AG09319 (cell line): ENCODE results near the gene RDM1.

Source experiments
- DNase-seq: peaks from one replicate; pipeline ENCODE4 v3.0.0-alpha.2; 2010; ENCODE audit warnings: low read depth; ENCODE audit errors: extremely low read depth
- CTCF ChIP-seq: IDR thresholded peaks from 2 replicates; pipeline ENCODE4 v1.5.1; 2011; ENCODE audit warnings: low read depth, mild to moderate bottlenecking, inconsistent platforms, low read length, moderate library complexity

Gene RDM1

DNA sequence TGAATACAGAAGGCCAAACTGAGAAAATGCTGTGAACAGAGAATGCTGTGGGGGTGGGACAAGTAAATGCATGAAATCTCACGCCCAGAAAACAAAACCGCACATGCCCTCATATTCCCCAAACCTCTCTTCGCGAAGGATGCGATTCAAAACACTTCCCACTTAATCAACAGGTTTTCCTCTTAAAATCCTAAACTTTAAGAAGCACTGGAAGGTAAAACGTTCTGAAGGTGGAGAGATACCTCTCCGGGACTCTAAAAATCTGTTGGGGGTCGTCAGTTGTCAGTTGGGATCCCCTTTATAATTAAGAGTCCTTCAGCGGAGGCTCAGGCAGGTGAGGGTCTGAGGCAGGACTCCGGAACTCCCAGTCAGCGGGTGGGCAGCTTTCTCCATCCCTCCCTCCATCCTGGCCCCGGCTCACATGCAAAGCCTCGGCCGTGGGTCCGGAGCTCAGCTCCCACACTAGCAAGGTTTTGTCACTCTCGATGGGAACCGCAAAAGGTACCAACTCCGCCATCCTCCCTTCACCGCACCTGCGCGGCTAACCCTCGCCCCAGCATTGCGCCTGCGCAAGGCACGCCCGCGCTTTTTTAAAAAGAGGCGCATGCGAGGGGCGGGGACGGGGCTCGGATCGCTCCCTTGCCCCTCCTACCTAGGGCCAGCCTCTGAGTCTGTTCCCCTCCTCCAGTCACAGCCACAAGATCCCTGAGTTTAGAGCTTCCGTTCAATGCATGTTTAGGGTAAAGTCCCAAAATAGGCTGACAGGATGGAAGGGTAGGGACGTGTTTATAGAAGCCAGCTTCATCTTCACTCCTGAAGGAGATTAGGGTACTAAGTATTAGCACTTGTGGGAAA lies at the start of gene RDM1:
TSS of gene RDM1 (minus strand) at position 563 of the 855 bp plus-strand sequence. CDS start at position 517, 46 bp downstream.
- TF ChIP-seq CTCF = no peak
- DNase-seq = peak; percentile 10

- no peak for DNase-seq
- TF ChIP-seq CTCF = no peak
Observed at GRCh38 chr17:35978346-35978745, 47.8 kb upstream of the RDM1 start.

DNA sequence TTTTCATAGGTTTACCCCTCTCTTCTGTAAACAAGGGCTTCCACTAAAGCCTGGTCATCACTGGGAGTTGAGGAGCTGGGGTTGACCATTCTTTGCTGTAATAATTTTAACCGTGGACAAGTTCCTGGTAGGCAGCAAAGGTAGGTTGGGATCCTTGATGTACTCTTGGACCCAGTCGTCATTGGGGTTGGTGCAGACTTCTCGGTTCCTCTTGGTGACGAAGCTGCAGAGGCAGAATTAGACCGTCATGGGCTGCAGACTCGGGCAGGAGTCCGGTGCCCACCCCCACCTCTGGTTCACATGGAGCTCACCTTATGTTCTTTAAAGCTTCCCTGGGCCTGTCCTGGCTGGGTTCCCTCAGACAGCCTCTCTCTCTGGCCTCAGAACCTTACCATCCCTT lies 46.9 kb upstream of the RDM1 start:
- no peak for DNase-seq
- TF ChIP-seq CTCF = no peak

GRCh38 chr17:35973333-35974260 lies 43.0 kb upstream of the RDM1 start:
- no peak for DNase-seq
- no peak for TF ChIP-seq CTCF

DNA sequence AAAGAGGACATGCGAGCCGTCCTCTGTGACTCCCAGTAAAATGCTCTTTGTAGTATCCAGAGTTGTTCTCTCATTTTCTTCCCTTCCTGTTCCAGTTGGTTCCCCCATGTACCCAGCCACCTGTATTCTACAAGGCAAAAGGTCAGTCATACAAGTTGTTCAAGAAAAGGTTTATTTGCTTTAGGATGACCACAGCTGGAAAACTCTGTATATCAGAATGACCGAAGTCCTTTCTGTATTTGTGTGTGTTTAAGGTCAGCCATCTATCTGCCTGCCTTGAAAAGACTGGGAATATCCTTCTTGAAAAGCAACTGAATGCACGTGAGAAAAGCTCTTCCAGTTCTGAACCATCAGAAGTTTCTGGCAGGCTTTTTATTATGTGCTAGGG lies 42.4 kb upstream of the RDM1 start:
- TF ChIP-seq CTCF = no peak
- DNase-seq = no peak

DNA sequence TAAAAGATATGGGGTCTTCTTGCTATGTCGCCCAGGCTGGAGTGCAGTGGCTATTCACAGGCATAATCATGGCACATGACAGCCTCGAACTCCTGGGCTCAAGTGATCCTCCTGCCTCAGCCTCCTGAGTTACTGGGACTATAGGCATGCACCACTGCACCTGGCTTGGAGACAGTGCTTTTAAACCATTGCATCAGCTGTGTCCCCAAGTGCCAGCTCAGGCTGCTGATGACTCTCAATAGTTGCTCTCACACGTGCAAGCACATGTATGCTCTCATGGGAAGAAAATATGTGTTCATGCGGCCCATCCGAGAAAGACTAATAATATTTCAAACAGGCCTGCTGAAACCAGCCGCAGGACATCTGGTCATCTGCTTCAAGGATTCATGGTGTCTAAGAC lies 42.0 kb upstream of the RDM1 start:
- DNase-seq = no peak

More for the DNA sequence above, 42.0 kb upstream of the RDM1 start:
- no peak for TF ChIP-seq CTCF
